Measurements from ENCODE around the gene ANKRD12. TPM values are rescaled to one million over a fixed set of nuclear protein-coding genes. Genes with fewer than 3 reads are reported as not detected.
"Not testable (repeated sequence)": the region's sequence is repeated elsewhere in the genome, so short reads cannot be mapped to it uniquely, and the experiment has no call there.

The ANKRD12 gene
- total RNA-seq, 1 donor from 2014 or later: 53.3 TPM

- H3K36me3 Mint-ChIP-seq (ENCODE audit: insufficient read depth): no peaks in the 10 kb centered on the region
- no peak for TF ChIP-seq CTCF (IDR thresholded peaks at IDR 0.05; ENCODE audit: unreplicated experiment)
- no peak for DNase-seq (ENCODE audit: low spot score, unreplicated experiment)
- H3K27me3 Mint-ChIP-seq: no peaks in the 10 kb centered on the region
- H3K4me1 Mint-ChIP-seq (ENCODE audit: low read depth): peaks cover 16% of the 10 kb centered on the region
- no peak overlapping the region for H3K4me3 Mint-ChIP-seq (ENCODE audit: low read depth)
- H3K9me3 Mint-ChIP-seq (ENCODE audit: low read depth): no peaks in the 10 kb centered on the region
- no peak overlapping the region for H3K27ac Mint-ChIP-seq
These were observed 43.9 kb upstream of the ANKRD12 start for GRCh38 chr18:9092665-9093064.

GRCh38 chr18:9093109-9093508, 43.5 kb upstream of the ANKRD12 start:
- not testable (repeated sequence) for H3K27ac Mint-ChIP-seq; DNase-seq (ENCODE audit: low spot score, unreplicated experiment); H3K36me3 Mint-ChIP-seq (ENCODE audit: insufficient read depth); H3K4me3 Mint-ChIP-seq (ENCODE audit: low read depth); H3K27me3 Mint-ChIP-seq; H3K9me3 Mint-ChIP-seq (ENCODE audit: low read depth)
- peaks cover 16% of the 10 kb centered on the region for H3K4me1 Mint-ChIP-seq (ENCODE audit: low read depth)

- no peaks in the 10 kb centered on the region for H3K27me3 Mint-ChIP-seq
- H3K27ac Mint-ChIP-seq: no peak overlapping the region
- no peak for DNase-seq (ENCODE audit: low spot score, unreplicated experiment)
- H3K4me3 Mint-ChIP-seq (ENCODE audit: low read depth): no peak overlapping the region
- H3K36me3 Mint-ChIP-seq (ENCODE audit: insufficient read depth): no peaks in the 10 kb centered on the region
- peaks cover 16% of the 10 kb centered on the region for H3K4me1 Mint-ChIP-seq (ENCODE audit: low read depth)
- no peak for TF ChIP-seq CTCF (IDR thresholded peaks at IDR 0.05; ENCODE audit: unreplicated experiment)
- H3K9me3 Mint-ChIP-seq (ENCODE audit: low read depth): no peaks in the 10 kb centered on the region
These were observed 42.0 kb upstream of the ANKRD12 start for GRCh38 chr18:9094307-9095226.

GRCh38 chr18:9095297-9096006, 41.1 kb upstream of the ANKRD12 start:
- no peak for DNase-seq (ENCODE audit: low spot score, unreplicated experiment)
- peaks cover 16% of the 10 kb centered on the region for H3K4me1 Mint-ChIP-seq (ENCODE audit: low read depth)
- H3K4me3 Mint-ChIP-seq (ENCODE audit: low read depth): no peak overlapping the region
- no peaks in the 10 kb centered on the region for H3K27me3 Mint-ChIP-seq
- H3K9me3 Mint-ChIP-seq (ENCODE audit: low read depth): no peaks in the 10 kb centered on the region
- peak overlapping the region; percentile 47 for H3K27ac Mint-ChIP-seq
- no peaks in the 10 kb centered on the region for H3K36me3 Mint-ChIP-seq (ENCODE audit: insufficient read depth)
- no peak for TF ChIP-seq CTCF (IDR thresholded peaks at IDR 0.05; ENCODE audit: unreplicated experiment)

- no peak for TF ChIP-seq CTCF (IDR thresholded peaks at IDR 0.05; ENCODE audit: unreplicated experiment)
- no peak for DNase-seq (ENCODE audit: low spot score, unreplicated experiment)
- H3K9me3 Mint-ChIP-seq (ENCODE audit: low read depth): no peaks in the 10 kb centered on the region
- H3K27me3 Mint-ChIP-seq: no peaks in the 10 kb centered on the region
- H3K4me3 Mint-ChIP-seq (ENCODE audit: low read depth): no peak overlapping the region
- no peak overlapping the region for H3K27ac Mint-ChIP-seq
- H3K4me1 Mint-ChIP-seq (ENCODE audit: low read depth): peaks cover 16% of the 10 kb centered on the region
- no peaks in the 10 kb centered on the region for H3K36me3 Mint-ChIP-seq (ENCODE audit: insufficient read depth)
These were observed 40.6 kb upstream of the ANKRD12 start for GRCh38 chr18:9096007-9096371.

Data from progenitor cell of endocrine pancreas (in vitro differentiated cells).